ENCODE results near the gene UGDH. TPM values are rescaled to one million over a fixed set of nuclear protein-coding genes. Genes with fewer than 3 reads are reported as not detected.

UGDH gene
- total RNA-seq (2014; rRNA removed), result 50.0 and 53.4 TPM in 2 replicates
- Bru-seq, nascent RNA, result percentile 88 among the genes with signal in this experiment
- BruChase-seq, experiment 1, labeled RNA remaining after a 6-hour chase, result percentile 96 among the genes with signal in this experiment
- BruChase-seq, experiment 2, labeled RNA remaining after a 2-hour chase, result percentile 89 among the genes with signal in this experiment
- long read RNA-seq, transcript UGDH-201 (12 exons, 3,216 nt), result major isoform, 271 of 311 reads
- long read RNA-seq, partial matches to known transcripts, result 6 of 311 reads
- long read RNA-seq, other reads (novel, unspliced or antisense), result 33 of 311 reads

- no peaks in the 10 kb centered on the region for H4K20me1 ChIP-seq (ENCODE audit: low read length)
- POLR2A ChIA-PET (ENCODE audit: unreplicated experiment), result interaction anchor here (0.5 to 1.4 kb wide), 18 partner anchors 8 to 989 kb away, joined by 3 to 26 read pairs (median 6); partner anchors contain the start of genes LIAS and SMIM14
- H3F3A ChIP-seq (ENCODE audit: low read length, unreplicated experiment), result no peaks in the 10 kb centered on the region
These were observed at the start of gene UGDH for GRCh38 chr4:39527296-39528060. TSS of gene UGDH (minus strand) at chr4:39527439. CDS start at chr4:39521512, 5,927 bp downstream.

GRCh38 chr4:39574946-39575345 lies 47.7 kb upstream of the UGDH start:
- intact Hi-C loops (cut with micrococcal nuclease), result loop anchor here (5.0 kb wide), 1 partner anchor 48 kb away; the partner anchor contains the start of gene UGDH
- no peaks in the 10 kb centered on the region for H3F3A ChIP-seq (ENCODE audit: low read length, unreplicated experiment)
- H3K9ac ChIP-seq (ENCODE audit: low read length), result no peak overlapping the region
- H3K4me2 ChIP-seq (ENCODE audit: low read length), result no peak overlapping the region
- DNase-seq (no peak), ATAC-seq (no peak)
- no peaks in the 10 kb centered on the region for H3K9me3 ChIP-seq (ENCODE audit: low read length)
- H4K20me1 ChIP-seq (ENCODE audit: low read length), result no peaks in the 10 kb centered on the region
- no peak overlapping the region for H3K4me3 ChIP-seq (ENCODE audit: low read length)
- TF ChIP-seq EZH2 (IDR thresholded peaks at IDR 0.05; ENCODE audit: low read length, unreplicated experiment), result no peak
- TF ChIP-seq EZH2phosphoT487 (IDR thresholded peaks at IDR 0.05; ENCODE audit: borderline replicate concordance, low read length), result no peak
- no peak for TF ChIP-seq CTCF (conservative IDR thresholded peaks at IDR 0.05; ENCODE audit: low read depth, low read length)
- H2AFZ ChIP-seq (ENCODE audit: low read length), result no peak overlapping the region
- no peaks in the 10 kb centered on the region for H3K27me3 ChIP-seq (ENCODE audit: low read length)
- ChIA-PET POLR2A (ENCODE audit: unreplicated experiment) (no interaction called here), CTCF (interaction anchor here (0.6 kb wide), 2 partner anchors 22 to 137 kb away, joined by 3 to 5 read pairs; no protein-coding TSS in a partner anchor)
- no peaks in the 10 kb centered on the region for H3K79me2 ChIP-seq (ENCODE audit: low read length)
- peaks cover 5% of the 10 kb centered on the region; the same call in 1 of the 2 replicates for H3K4me1 ChIP-seq (ENCODE audit: insufficient read depth, low read length)
- no peak overlapping the region for H3K27ac ChIP-seq (ENCODE audit: low read length)
- H3K36me3 ChIP-seq (ENCODE audit: low read depth, low read length), result no peaks in the 10 kb centered on the region
- no peaks in the 10 kb centered on the region for H3K9me2 ChIP-seq (replicated peaks; ENCODE audit: low read length)
- no TSS peak for BruUV-seq (replicated peaks)

More at GRCh38 chr4:39527296-39528060, at the start of gene UGDH:
- TF ChIP-seq EZH2 (IDR thresholded peaks at IDR 0.05; ENCODE audit: low read length, unreplicated experiment) (no peak), CTCF (conservative IDR thresholded peaks at IDR 0.05; ENCODE audit: low read depth, low read length) (no peak), EZH2phosphoT487 (IDR thresholded peaks at IDR 0.05; ENCODE audit: borderline replicate concordance, low read length) (no peak)
- Histone ChIP-seq H3K4me2 (ENCODE audit: low read length) (peak within 1 kb of the TSS; percentile 96), H3K9me3 (ENCODE audit: low read length) (no peaks in the 10 kb centered on the region), H3K79me2 (ENCODE audit: low read length) (peaks cover 53% of the 10 kb centered on the region), H3K4me1 (ENCODE audit: insufficient read depth, low read length) (peaks cover 20% of the 10 kb centered on the region), H2AFZ (ENCODE audit: low read length) (peak within 1 kb of the TSS; percentile 75), H3K4me3 (ENCODE audit: low read length) (peak within 1 kb of the TSS; percentile 95), H3K9me2 (replicated peaks; ENCODE audit: low read length) (no peaks in the 10 kb centered on the region), H3K27ac (ENCODE audit: low read length) (peak within 1 kb of the TSS; percentile 89), H3K9ac (ENCODE audit: low read length) (peak within 1 kb of the TSS; percentile 93), H3K27me3 (ENCODE audit: low read length) (no peaks in the 10 kb centered on the region), H3K36me3 (ENCODE audit: low read depth, low read length) (peaks cover 14% of the 10 kb centered on the region)
- BruUV-seq (replicated peaks), result no TSS peak
- intact Hi-C loops (cut with micrococcal nuclease), result loop anchor here (1.0 to 5.0 kb wide), 3 partner anchors 45 to 112 kb away; no protein-coding TSS in a partner anchor
- CTCF ChIA-PET, result interaction anchor here (0.5 to 0.9 kb wide), 4 partner anchors 15 to 64 kb away, joined by 3 to 6 read pairs (median 4); no protein-coding TSS in a partner anchor
- DNase-seq, result peak; percentile 95
- ATAC-seq, result peak; percentile 87

All from PC-3 (cell line).